ENCODE results near the gene GAS7.

The GAS7 gene

GRCh38 chr17:10216213-10216938 is 18.0 kb upstream of the GAS7 start:
- TF ChIP-seq CTCF (IDR thresholded peaks at IDR 0.05; ENCODE audit: borderline replicate concordance, control extremely low read depth, extremely low read depth, insufficient read depth, missing control alignments): no peak
- in situ Hi-C loops (cut with MboI; ENCODE audit: low sequenced_read_pairs, unreplicated experiment): no loop called here
- DNase-seq (ENCODE audit: low spot score): no peak

GRCh38 chr17:10215286-10215685 is 16.9 kb upstream of the GAS7 start:
- no peak for TF ChIP-seq CTCF (IDR thresholded peaks at IDR 0.05; ENCODE audit: borderline replicate concordance, control extremely low read depth, extremely low read depth, insufficient read depth, missing control alignments)
- no peak for DNase-seq (ENCODE audit: low spot score)
- in situ Hi-C loops (cut with MboI; ENCODE audit: low sequenced_read_pairs, unreplicated experiment): no loop called here

GRCh38 chr17:10211666-10212065 is 13.3 kb upstream of the GAS7 start:
- DNase-seq (ENCODE audit: low spot score): no peak
- TF ChIP-seq CTCF (IDR thresholded peaks at IDR 0.05; ENCODE audit: borderline replicate concordance, control extremely low read depth, extremely low read depth, insufficient read depth, missing control alignments): no peak
- in situ Hi-C loops (cut with MboI; ENCODE audit: low sequenced_read_pairs, unreplicated experiment): no loop called here

GRCh38 chr17:10210151-10210574 is 11.8 kb upstream of the GAS7 start:
- in situ Hi-C loops (cut with MboI; ENCODE audit: low sequenced_read_pairs, unreplicated experiment): no loop called here
- DNase-seq (ENCODE audit: low spot score): no peak
- TF ChIP-seq CTCF (IDR thresholded peaks at IDR 0.05; ENCODE audit: borderline replicate concordance, control extremely low read depth, extremely low read depth, insufficient read depth, missing control alignments): no peak

GRCh38 chr17:10208604-10209193 is 10.3 kb upstream of the GAS7 start:
- TF ChIP-seq CTCF (IDR thresholded peaks at IDR 0.05; ENCODE audit: borderline replicate concordance, control extremely low read depth, extremely low read depth, insufficient read depth, missing control alignments): no peak
- DNase-seq (ENCODE audit: low spot score): no peak
- in situ Hi-C loops (cut with MboI; ENCODE audit: low sequenced_read_pairs, unreplicated experiment): no loop called here

- TF ChIP-seq CTCF (IDR thresholded peaks at IDR 0.05; ENCODE audit: borderline replicate concordance, control extremely low read depth, extremely low read depth, insufficient read depth, missing control alignments): no peak
- no peak for DNase-seq (ENCODE audit: low spot score)
- in situ Hi-C loops (cut with MboI; ENCODE audit: low sequenced_read_pairs, unreplicated experiment): no loop called here
Observed at GRCh38 chr17:10207153-10207552, 8.7 kb upstream of the GAS7 start.
